NCI-H524 (cell line): Measurements from ENCODE around the gene U2AF2.

Experiments
- DNase-seq, 2 experiments: peaks; one replicate each; lab custom pipeline; 2025; lab: John Stamatoyannopoulos, UW

The U2AF2 gene

GRCh38 chr19:55690109-55690768 is 35.4 kb downstream of the U2AF2 start:
- no peak for DNase-seq

GRCh38 chr19:55690769-55691545 is 36.1 kb downstream of the U2AF2 start:
- no peak for DNase-seq

GRCh38 chr19:55691561-55692481 is 37.0 kb downstream of the U2AF2 start:
- DNase-seq: no peak

GRCh38 chr19:55692681-55693081 is 37.8 kb downstream of the U2AF2 start:
- DNase-seq: no peak

DNA sequence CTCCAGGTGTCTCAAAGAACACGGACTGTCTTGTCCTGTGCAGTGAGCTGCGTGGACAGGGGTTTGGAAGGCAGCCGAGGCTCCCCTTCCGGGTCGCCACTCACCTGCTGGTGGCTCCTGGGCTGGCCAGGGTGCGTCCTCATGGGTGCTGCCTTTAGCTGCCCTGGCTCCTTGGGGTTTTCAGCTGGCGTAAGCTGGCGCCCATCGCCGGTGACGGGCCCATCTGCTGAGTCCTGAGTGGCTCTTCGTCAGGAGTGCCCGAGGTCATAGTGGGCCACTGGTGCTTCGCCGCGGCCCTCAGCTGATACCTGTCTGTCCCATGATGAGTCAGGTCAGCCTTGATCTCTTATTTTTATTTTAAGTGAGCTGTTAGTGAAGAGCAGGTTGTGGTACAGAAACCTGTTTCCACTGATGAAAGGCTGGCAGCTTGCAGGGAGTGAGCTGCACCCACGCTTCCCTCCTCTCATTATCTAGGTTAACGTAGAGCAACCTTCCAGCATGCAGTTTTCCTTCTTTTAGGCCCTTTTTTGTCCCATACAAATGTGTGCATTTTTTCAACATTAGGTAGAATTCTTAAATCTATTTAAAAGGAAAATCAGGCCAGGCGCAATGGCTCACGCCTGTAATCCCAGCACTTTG is 38.6 kb downstream of the U2AF2 start:
- DNase-seq: no peak

GRCh38 chr19:55694241-55694655 is 39.4 kb downstream of the U2AF2 start:
- DNase-seq: no peak

- no peak for DNase-seq
These were observed 40.0 kb downstream of the U2AF2 start for GRCh38 chr19:55694656-55695491.

DNA sequence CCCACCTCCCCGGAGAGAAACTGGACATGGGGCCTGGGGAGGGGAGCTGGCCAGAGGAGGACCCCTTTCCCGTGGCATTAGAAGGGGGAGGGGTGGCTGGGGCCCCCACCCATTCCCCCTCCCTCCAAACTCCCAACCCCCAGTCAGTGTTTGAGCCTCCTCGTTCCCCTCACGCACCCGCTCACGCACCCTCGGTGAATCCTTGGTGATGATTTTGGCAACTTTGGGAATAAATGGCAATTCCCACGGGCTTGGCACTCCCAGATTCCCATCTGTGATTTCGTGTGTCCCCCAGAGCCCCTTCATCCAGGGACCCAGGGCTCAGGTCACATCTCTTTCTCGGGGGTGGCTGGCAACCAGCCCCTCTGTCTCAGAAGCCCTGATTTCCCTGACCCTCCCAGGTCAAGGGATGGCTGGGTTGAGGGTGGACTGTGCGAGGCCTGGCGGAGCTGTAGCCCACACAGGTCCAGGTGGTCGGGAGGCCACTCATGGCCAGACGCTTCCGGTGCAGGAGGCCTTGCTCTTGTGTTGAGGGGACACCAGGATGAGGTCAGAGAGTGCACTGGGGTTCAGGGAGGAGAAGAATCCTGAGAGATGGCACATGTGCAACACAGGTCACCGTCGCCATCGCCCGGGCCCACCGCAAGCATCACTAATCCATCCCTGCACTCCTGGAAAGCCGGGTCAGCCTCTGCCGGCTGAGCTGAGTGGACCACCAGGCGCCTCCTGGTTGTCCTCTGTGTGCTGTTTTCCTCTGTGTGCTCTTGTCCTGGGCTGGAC is 40.9 kb downstream of the U2AF2 start:
- DNase-seq: no peak

- DNase-seq: no peak
These were observed 41.6 kb downstream of the U2AF2 start for GRCh38 chr19:55696301-55697068.

DNA sequence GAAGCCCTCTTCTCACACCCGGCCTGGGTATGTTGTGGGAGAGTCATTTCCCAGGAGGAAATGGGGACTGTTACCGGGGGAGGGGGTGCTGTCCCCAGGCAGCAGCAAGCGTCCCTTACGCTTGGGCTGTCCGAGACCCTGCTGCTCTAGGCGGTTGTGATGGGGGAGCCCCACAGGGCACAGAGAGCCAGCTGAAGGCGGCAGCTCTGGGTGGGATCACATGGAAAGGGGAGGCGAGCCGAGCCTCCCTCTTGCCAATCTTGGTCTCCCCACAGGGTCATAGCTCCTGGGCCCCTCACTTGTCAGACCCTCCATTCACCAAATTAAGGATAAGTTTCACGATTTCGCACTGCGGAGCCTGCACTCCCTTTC is 42.2 kb downstream of the U2AF2 start:
- no peak for DNase-seq

DNA sequence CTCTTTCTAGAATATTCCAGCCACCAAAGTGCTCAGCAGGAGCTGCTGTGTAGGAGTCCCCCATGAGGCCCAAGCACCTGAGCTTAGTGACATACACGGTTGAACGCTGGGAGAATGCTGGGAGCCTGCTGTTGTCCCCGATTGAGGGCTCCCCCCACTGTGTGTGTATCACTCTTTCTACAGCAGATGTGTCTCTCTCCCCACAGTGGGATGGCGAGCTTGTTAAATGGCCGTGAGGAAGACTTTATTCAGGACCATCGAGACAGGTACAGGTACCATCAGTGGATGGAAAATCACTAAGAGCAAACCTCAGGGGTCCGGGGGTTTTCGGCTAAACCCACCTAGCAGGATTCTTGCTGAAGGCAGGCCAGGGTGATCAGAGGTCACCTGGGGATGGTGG is 42.9 kb downstream of the U2AF2 start:
- DNase-seq: no peak

GRCh38 chr19:55698256-55698655 is 43.4 kb downstream of the U2AF2 start:
- DNase-seq: no peak

GRCh38 chr19:55699221-55699620 is 44.4 kb downstream of the U2AF2 start:
- no peak for DNase-seq

DNA sequence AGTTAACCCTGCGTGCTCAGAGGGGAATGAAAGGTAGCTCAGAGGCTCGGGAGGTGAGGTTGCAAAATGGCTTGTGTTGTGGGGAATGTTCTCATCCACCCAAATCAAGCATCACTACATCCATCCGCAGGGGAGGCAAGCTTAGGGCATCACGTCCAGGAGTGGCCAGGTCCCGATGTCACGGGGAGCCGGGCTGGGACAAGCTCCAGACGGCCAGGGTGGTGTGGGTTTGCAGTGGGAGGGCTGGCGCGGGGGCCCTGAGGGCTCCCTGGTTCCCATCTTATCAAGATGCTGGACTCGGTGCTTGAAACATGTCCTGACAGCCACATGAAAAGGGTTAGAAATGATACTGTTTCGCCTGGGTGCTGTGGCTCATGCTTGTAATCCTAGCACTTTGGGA is 46.0 kb downstream of the U2AF2 start:
- DNase-seq: no peak

GRCh38 chr19:55702131-55702627 is 47.3 kb downstream of the U2AF2 start:
- DNase-seq: no peak

DNA sequence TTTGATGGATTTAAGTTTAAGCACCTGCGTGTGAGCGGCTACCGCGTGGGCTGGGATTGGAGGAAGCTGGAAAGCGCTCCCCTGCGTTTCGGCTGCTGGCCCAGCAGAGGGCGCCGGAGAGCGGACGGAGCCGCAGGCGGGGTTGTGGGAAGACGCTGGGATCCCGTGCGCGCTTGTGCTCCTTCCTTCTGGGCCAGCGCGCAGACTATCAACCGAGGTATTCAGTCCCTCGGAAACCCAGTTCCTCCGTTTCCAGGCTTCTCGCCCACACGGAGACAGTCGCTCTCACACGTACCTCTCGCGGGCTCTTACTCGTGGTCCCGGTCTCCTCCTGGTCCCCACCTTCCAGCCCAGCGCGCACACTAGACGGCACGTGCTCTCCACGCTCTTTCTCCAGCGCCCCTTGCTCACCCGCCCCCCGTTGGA is 49.0 kb downstream of the U2AF2 start:
- DNase-seq: no peak

GRCh38 chr19:55704494-55705245 is 49.8 kb downstream of the U2AF2 start:
- no peak for DNase-seq

DNA sequence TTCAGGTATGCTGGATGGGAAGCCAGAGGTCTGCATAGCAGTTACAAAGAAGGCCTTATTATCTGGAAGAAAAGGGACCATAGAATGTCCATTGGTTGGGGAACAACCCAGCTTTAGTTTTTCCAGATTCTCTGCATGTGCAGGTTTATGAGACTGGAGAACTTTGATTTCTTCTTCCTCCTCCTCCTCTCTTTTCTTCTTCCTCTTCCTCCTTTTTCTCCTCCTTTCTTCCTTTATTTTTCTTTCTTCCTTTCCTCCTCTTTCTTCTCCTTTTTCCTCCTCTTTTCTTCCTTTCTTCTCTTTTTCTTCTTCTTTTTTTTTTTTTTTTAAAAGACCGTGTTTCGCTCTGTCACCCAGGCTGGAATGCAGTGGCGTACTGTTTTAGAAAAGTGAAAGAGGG is 51.1 kb downstream of the U2AF2 start:
- no peak for DNase-seq

DNA sequence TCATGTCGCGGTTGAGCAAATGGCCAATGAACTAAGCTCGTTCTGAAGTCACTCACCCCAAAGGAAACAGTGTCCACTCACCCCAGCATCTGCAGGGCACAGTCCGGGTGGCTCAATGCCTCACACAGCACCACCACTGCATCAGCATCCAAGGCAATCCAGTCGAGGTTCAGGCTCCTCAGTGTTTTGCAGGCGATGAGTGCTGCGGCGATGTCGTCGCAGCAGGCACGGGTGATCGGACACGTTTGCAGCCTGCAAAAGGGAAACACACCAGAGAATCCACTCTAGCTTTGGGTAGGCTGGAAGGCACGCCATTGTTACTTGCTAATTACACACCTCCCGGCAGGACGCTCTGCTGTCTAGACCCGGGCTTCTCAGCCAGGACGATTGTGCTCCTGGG is 56.9 kb downstream of the U2AF2 start:
- no peak for DNase-seq
